Vagina (tissue), 2 donors: ENCODE results near the gene SAMD4B.

Source experiments
- POLR2A ChIP-seq, 2 donors: fragments of 450-650 bp; IDR thresholded peaks; one replicate each; pipeline ENCODE4 v1.6.1; 2017; ENCODE audit warnings: antibody characterized with exemption in 2 of 2, mild to moderate bottlenecking in 2 of 2, moderate library complexity in 2 of 2
- POLR2AphosphoS5 ChIP-seq, 2 donors: sonication (generic); formaldehyde crosslinking; IDR thresholded peaks; one replicate each; pipeline ENCODE4 v1.9.0; 2017; ENCODE audit warnings: antibody characterized with exemption in 2 of 2, mild to moderate bottlenecking in 2 of 2, low read depth in 1 of 2; ENCODE audit not compliant: insufficient read depth in 1 of 2
- TF ChIP-seq, protein P1 (sequence below), 3 experiments: fragments of 450-650 bp in 2 of 3; fragments of 200-600 bp in 1 of 3; sonication (generic) in 1 of 3; IDR thresholded peaks; one replicate each; pipeline ENCODE4 v1.5.1; 2017 to 2019; ENCODE audit warnings: antibody characterized with exemption in 3 of 3, mild to moderate bottlenecking in 2 of 3, moderate library complexity in 2 of 3

DNA sequence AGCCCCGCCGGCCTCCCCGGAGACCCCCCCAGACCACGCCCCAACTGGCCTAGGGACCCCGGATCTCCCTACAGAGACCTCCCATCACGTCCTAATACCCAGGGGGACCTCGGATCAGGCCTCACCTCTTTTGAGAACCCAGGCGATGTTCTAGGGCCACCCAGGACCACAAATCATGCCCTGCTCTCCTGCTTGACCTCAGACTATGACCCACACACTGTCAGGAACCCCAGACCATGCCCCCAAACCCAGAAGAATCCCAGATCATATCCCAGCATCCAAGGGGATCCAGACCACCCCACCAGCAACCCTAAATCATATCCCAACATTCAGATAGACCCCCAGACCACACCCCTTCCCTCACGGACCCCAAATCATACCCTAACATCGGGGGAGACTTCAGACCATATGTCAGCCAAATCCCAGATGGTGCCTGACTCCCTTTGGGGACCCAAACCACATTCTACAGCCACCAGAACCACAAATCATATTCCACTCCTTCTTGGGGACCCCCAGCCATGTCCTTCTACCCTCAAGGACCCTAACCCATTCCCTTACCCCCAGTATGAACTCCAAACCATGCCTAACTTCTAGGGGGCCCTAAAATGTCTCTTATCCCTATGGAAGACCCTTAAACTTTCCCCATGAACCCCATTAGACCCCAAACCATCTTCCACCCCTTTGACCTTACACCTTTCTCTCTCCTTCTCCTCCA is 20.9 kb upstream of the SAMD4B start:
- TF ChIP-seq POLR2AphosphoS5 (IDR thresholded peaks at IDR 0.05; ENCODE audit: insufficient read depth in 1 of 2, low read depth in 1 of 2) (no peak), POLR2A (IDR thresholded peaks at IDR 0.05) (no peak)
- TF ChIP-seq, protein P1, sequence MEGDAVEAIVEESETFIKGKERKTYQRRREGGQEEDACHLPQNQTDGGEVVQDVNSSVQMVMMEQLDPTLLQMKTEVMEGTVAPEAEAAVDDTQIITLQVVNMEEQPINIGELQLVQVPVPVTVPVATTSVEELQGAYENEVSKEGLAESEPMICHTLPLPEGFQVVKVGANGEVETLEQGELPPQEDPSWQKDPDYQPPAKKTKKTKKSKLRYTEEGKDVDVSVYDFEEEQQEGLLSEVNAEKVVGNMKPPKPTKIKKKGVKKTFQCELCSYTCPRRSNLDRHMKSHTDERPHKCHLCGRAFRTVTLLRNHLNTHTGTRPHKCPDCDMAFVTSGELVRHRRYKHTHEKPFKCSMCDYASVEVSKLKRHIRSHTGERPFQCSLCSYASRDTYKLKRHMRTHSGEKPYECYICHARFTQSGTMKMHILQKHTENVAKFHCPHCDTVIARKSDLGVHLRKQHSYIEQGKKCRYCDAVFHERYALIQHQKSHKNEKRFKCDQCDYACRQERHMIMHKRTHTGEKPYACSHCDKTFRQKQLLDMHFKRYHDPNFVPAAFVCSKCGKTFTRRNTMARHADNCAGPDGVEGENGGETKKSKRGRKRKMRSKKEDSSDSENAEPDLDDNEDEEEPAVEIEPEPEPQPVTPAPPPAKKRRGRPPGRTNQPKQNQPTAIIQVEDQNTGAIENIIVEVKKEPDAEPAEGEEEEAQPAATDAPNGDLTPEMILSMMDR (IDR thresholded peaks at IDR 0.05): no peak
